ENCODE data around the gene OPN4. TPM values are rescaled to one million over a fixed set of nuclear protein-coding genes. Genes with fewer than 3 reads are reported as not detected.
A peak's percentile ranks its signal among the peaks of the same experiment; 100 is the strongest.

OPN4 gene
- total RNA-seq, 8 experiments from 2014 or later: 0.11 to 0.57 (median 0.14) TPM; not detected in 1

- ATAC-seq (replicated peaks in 6 of 8): no peak
- in situ Hi-C loops (cut with MboI; ENCODE audit: low pct_unique_long_range_greater_than_20kb in 2 of 9, low sequenced_read_pairs in 9 of 9, unreplicated experiment in 9 of 9): no loop called here
- Histone ChIP-seq H3K27ac (no peak overlapping the region), H3K4me1 (replicated peaks in 1 of 2) (peaks cover 23 to 36% of the 10 kb centered on the region in 2 donors), H3K4me3 (no peak overlapping the region)
- 76 to 100% (median 95%) methylated on average over 1 to 4 of the region's 8 CpGs; no CpG with 5 or more reads in 5 of the 10 experiments for WGBS, 10 experiments
Observed at GRCh38 chr10:86651021-86651471, 3.3 kb upstream of the OPN4 start.

- in situ Hi-C loops (cut with MboI; ENCODE audit: low pct_unique_long_range_greater_than_20kb in 2 of 9, low sequenced_read_pairs in 9 of 9, unreplicated experiment in 9 of 9): no loop called here
- no peak for ATAC-seq (replicated peaks in 6 of 8)
- Histone ChIP-seq H3K4me3 (no peak overlapping the region), H3K4me1 (replicated peaks in 1 of 2) (peaks cover 23 to 33% of the 10 kb centered on the region in 2 donors), H3K27ac (no peak overlapping the region)
- 80 to 100% (median 100%) methylated on average over 1 to 2 of the region's 16 CpGs; no CpG with 5 or more reads in 5 of the 10 experiments for WGBS, 10 experiments
Observed at GRCh38 chr10:86651631-86652331, 2.6 kb upstream of the OPN4 start.

DNA sequence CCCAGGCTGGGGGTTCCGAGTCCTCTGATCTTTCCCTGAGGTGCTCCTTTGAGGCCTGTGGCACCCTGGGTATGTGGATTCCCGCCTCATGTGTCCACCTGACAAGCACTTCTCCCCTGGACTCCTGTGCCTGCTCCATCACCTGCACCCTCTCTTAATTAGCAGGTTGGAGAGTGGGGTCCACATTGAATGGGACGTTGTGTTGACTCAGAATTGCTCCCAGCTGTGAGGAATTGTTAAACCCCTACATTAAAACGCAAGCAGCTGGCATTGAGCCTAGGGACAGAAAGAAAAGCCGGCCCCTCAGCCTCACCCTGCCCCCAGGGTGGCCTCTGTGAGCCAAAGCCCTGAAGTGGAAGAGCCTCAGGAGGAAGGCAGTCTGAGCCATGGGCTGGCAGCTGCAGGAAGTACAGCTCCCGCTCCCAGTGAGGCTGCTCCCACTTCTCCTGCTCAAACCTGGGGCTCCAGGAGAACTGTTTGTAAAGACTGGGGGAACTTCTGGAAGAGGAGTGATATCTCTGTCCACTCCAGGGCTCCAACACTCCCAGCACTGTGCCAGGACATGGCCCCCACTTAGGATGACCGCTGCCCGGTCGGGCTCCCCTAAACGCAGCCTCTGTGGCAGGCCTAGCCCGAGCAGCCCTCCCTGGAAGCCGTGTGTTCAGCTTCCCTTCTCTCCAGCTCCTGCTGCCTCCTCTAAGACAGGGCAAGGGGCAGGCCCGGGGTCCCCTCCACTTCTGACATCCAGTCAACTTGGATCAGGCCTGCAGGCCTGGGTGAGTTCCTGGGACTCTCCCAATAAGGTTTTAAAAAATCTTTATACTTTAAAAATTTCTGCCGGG, 1.8 kb upstream of the OPN4 start:
- peak in 4 of 8 experiments; percentile 2 to 7 (median 4) for ATAC-seq (replicated peaks in 6 of 8)
- Histone ChIP-seq H3K4me1 (replicated peaks in 1 of 2) (peaks cover 21 to 31% of the 10 kb centered on the region in 2 donors), H3K4me3 (no peak overlapping the region), H3K27ac (no peak overlapping the region)
- WGBS, 10 experiments: 58 to 100% (median 67%) methylated on average over 1 to 8 of the region's 14 CpGs; no CpG with 5 or more reads in 5 of the 10 experiments
- in situ Hi-C loops (cut with MboI; ENCODE audit: low pct_unique_long_range_greater_than_20kb in 2 of 9, low sequenced_read_pairs in 9 of 9, unreplicated experiment in 9 of 9): no loop called here

- 86 to 100% (median 100%) methylated on average over 1 to 3 of the region's 3 CpGs; no CpG with 5 or more reads in 2 of the 10 experiments for WGBS, 10 experiments
- Histone ChIP-seq H3K4me1 (replicated peaks in 1 of 2) (peaks cover 13 to 23% of the 10 kb centered on the region in 2 donors), H3K4me3 (no peak overlapping the region), H3K27ac (no peak overlapping the region)
- in situ Hi-C loops (cut with MboI; ENCODE audit: low pct_unique_long_range_greater_than_20kb in 2 of 9, low sequenced_read_pairs in 9 of 9, unreplicated experiment in 9 of 9): no loop called here
- no peak for ATAC-seq (replicated peaks in 6 of 8)
Observed at GRCh38 chr10:86653379-86653778, 968 bp upstream of the OPN4 start.

DNA sequence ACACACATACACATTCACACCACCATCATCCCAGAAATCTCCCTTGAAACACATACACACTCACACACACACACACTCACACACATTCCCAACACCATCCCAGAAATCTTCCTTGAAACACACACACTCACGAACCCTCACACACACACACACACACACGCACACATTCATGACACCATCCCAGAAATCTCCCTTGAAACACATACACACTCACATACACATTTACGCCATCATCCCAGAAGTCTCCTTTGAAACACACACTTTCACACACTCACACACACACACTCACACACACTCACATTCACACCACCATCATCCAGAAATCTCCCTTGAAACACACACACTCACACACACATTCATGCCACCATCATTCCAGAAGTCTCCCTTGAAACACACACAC, 360 bp upstream of the OPN4 start:
- peaks cover 7 to 17% of the 10 kb centered on the region in 2 donors for H3K4me1 ChIP-seq (replicated peaks in 1 of 2)
- H3K27ac ChIP-seq: no peak overlapping the region
- H3K4me3 ChIP-seq: no peak overlapping the region
- in situ Hi-C loops (cut with MboI; ENCODE audit: low pct_unique_long_range_greater_than_20kb in 2 of 9, low sequenced_read_pairs in 9 of 9, unreplicated experiment in 9 of 9): no loop called here
- WGBS, 10 experiments: 70 to 100% (median 93%) methylated on average over 1 to 3 of the region's 3 CpGs; no CpG with 5 or more reads in 3 of the 10 experiments
- no peak for ATAC-seq (replicated peaks in 6 of 8)

GRCh38 chr10:86655173-86655540, 810 bp downstream of the OPN4 start:
- 88 to 100% (median 100%) methylated on average over 1 to 3 of the region's 4 CpGs; no CpG with 5 or more reads in 7 of the 10 experiments for WGBS, 10 experiments
- H3K4me1 ChIP-seq (replicated peaks in 1 of 2): peaks cover 0 to 8% of the 10 kb centered on the region in 2 donors
- H3K4me3 ChIP-seq: no peak overlapping the region
- ATAC-seq (replicated peaks in 6 of 8): no peak
- in situ Hi-C loops (cut with MboI; ENCODE audit: low pct_unique_long_range_greater_than_20kb in 2 of 9, low sequenced_read_pairs in 9 of 9, unreplicated experiment in 9 of 9): no loop called here
- no peak overlapping the region for H3K27ac ChIP-seq

- H3K4me1 ChIP-seq (replicated peaks in 1 of 2): peaks cover 0 to 8% of the 10 kb centered on the region in 2 donors
- H3K4me3 ChIP-seq: no peak overlapping the region
- H3K27ac ChIP-seq: no peak overlapping the region
- WGBS, 10 experiments: 80 to 90% methylated on average over 1 to 2 of the region's 3 CpGs; no CpG with 5 or more reads in 8 of the 10 experiments
- in situ Hi-C loops (cut with MboI; ENCODE audit: low pct_unique_long_range_greater_than_20kb in 2 of 9, low sequenced_read_pairs in 9 of 9, unreplicated experiment in 9 of 9): no loop called here
- no peak for ATAC-seq (replicated peaks in 6 of 8)
Observed at GRCh38 chr10:86655596-86655995, 1.2 kb downstream of the OPN4 start.

DNA sequence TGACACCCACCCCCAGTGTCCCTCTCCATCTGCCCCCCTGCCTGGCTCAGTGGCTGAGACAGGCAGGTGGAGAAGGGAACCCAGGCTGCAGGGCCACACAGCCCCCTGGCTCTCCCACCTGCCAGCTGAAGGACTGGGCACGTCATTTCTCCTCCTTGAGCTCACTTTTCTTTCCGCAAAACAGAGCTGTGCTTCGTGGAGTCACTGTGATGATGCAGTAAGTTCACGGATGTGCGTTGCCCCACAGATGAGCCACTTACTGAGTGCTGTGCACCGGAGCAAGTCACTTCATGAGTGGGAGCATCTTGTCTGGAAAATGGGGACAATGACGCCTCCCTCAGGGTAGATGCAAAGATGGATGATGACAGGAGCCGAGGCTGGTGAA, 2.7 kb downstream of the OPN4 start:
- Histone ChIP-seq H3K4me1 (replicated peaks in 1 of 2) (peaks cover 0 to 8% of the 10 kb centered on the region in 2 donors), H3K4me3 (no peak overlapping the region), H3K27ac (no peak overlapping the region)
- WGBS, 10 experiments: 0 to 88% (median 70%) methylated on average over 1 to 4 of the region's 8 CpGs; no CpG with 5 or more reads in 6 of the 10 experiments
- no peak for ATAC-seq (replicated peaks in 6 of 8)
- in situ Hi-C loops (cut with MboI; ENCODE audit: low pct_unique_long_range_greater_than_20kb in 2 of 9, low sequenced_read_pairs in 9 of 9, unreplicated experiment in 9 of 9): no loop called here

GRCh38 chr10:86657396-86658011, 3.2 kb downstream of the OPN4 start:
- 50 to 90% (median 80%) methylated on average over 1 to 16 of the region's 19 CpGs; no CpG with 5 or more reads in 3 of the 10 experiments for WGBS, 10 experiments
- H3K4me1 ChIP-seq (replicated peaks in 1 of 2): peaks cover 0 to 5% of the 10 kb centered on the region in 2 donors
- no peak overlapping the region for H3K27ac ChIP-seq
- in situ Hi-C loops (cut with MboI; ENCODE audit: low pct_unique_long_range_greater_than_20kb in 2 of 9, low sequenced_read_pairs in 9 of 9, unreplicated experiment in 9 of 9): no loop called here
- no peak overlapping the region for H3K4me3 ChIP-seq
- ATAC-seq (replicated peaks in 6 of 8): no peak

DNA sequence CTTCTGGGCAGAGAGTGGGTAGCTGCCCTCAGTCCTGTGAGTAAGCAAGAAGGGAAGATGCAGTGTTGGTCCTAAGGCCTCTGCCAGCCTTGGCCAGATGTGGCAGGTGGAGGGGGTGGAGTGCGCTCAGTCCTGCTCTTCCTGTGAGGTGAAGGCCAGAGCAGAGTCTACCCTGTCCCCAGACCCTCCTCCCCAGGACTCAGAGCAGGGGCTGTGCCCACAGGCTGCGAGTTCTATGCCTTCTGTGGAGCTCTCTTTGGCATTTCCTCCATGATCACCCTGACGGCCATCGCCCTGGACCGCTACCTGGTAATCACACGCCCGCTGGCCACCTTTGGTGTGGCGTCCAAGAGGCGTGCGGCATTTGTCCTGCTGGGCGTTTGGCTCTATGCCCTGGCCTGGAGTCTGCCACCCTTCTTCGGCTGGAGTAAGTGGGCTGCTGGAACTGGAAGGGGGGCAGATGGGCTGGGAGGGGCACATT, 4.0 kb downstream of the OPN4 start:
- H3K4me1 ChIP-seq (replicated peaks in 1 of 2): peaks cover 2% of the 10 kb centered on the region in 2 donors
- 66 to 100% (median 100%) methylated on average over 2 to 5 of the region's 12 CpGs; no CpG with 5 or more reads in 5 of the 10 experiments for WGBS, 10 experiments
- H3K4me3 ChIP-seq: no peak overlapping the region
- ATAC-seq (replicated peaks in 6 of 8): no peak
- no peak overlapping the region for H3K27ac ChIP-seq
- in situ Hi-C loops (cut with MboI; ENCODE audit: low pct_unique_long_range_greater_than_20kb in 2 of 9, low sequenced_read_pairs in 9 of 9, unreplicated experiment in 9 of 9): no loop called here

DNA sequence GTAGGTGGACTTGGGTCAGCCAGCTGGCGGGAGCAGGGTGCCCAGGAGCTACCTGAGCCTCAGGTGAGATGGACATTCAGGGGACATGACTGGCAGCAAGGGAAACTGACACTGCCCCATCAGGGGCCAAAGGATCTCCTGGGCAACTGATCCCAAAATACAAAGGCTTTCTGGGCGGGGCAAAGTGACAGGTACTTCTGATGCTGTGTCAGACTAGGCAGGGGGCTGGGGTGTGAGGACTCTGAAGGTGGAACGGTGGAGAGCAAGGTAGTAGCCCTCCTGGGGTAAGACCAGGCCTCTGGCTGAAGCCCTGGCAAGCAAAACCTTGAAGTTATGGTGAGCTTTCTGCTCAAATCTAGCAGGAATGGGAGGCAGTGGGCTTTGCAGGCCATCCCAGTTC, 4.4 kb downstream of the OPN4 start:
- in situ Hi-C loops (cut with MboI; ENCODE audit: low pct_unique_long_range_greater_than_20kb in 2 of 9, low sequenced_read_pairs in 9 of 9, unreplicated experiment in 9 of 9): no loop called here
- 20% methylated on average over 1 of the region's 3 CpGs; no CpG with 5 or more reads in 9 of the 10 experiments for WGBS, 10 experiments
- ATAC-seq (replicated peaks in 6 of 8): no peak
- Histone ChIP-seq H3K27ac (no peak overlapping the region), H3K4me3 (no peak overlapping the region), H3K4me1 (replicated peaks in 1 of 2) (peaks cover 6 to 7% of the 10 kb centered on the region in 2 donors)

GRCh38 chr10:86659161-86659691, 4.9 kb downstream of the OPN4 start:
- in situ Hi-C loops (cut with MboI; ENCODE audit: low pct_unique_long_range_greater_than_20kb in 2 of 9, low sequenced_read_pairs in 9 of 9, unreplicated experiment in 9 of 9): no loop called here
- Histone ChIP-seq H3K27ac (no peak overlapping the region), H3K4me3 (no peak overlapping the region), H3K4me1 (replicated peaks in 1 of 2) (peaks cover 11% of the 10 kb centered on the region in 2 donors)
- no peak for ATAC-seq (replicated peaks in 6 of 8)
- WGBS, 10 experiments: 8 to 100% (median 82%) methylated on average over 1 to 7 of the region's 19 CpGs; no CpG with 5 or more reads in 4 of the 10 experiments
